K562 (cell line): ENCODE measurements around the gene GARIN5B.

ENCODE experiments used
- CREB1 ChIP-seq, 2 experiments: sonication (generic) in 1 of 2; formaldehyde crosslinking in 1 of 2; IDR thresholded peaks; 2 replicates each; pipeline versions ENCODE4 v1.6.1 to v1.8.0; 2012 to 2022; ENCODE audit warnings: inconsistent platforms in 1 of 2, mild to moderate bottlenecking in 1 of 2, missing genetic modification reagents in 1 of 2, moderate library complexity in 1 of 2
- EZH2 ChIP-seq: IDR thresholded peaks from 2 replicates; pipeline ENCODE4 v1.6.1; 2012; ENCODE audit warnings: low read depth, mild to moderate bottlenecking, inconsistent platforms, low read length, borderline replicate concordance
- ZNF778 ChIP-seq: fragments of 450-650 bp; formaldehyde crosslinking; IDR thresholded peaks from 2 replicates; pipeline ENCODE4 v1.4.0; 2020; ENCODE audit warnings: mild to moderate bottlenecking, moderate library complexity
- TF ChIP-seq, protein P1 (sequence below), 3 experiments: IDR thresholded peaks in 2 of 3; conservative IDR thresholded peaks in 1 of 3; 2 replicates each; pipeline ENCODE4 v1.5.1; 2011 to 2012; ENCODE audit warnings: low read length in 3 of 3, mild to moderate bottlenecking in 3 of 3, control low read depth in 2 of 3, improper control_type of control experiment in 1 of 3, inconsistent platforms in 1 of 3, low read depth in 1 of 3, mixed read lengths in 1 of 3, moderate library complexity in 1 of 3; ENCODE audit not compliant: insufficient read depth in 2 of 3

DNA sequence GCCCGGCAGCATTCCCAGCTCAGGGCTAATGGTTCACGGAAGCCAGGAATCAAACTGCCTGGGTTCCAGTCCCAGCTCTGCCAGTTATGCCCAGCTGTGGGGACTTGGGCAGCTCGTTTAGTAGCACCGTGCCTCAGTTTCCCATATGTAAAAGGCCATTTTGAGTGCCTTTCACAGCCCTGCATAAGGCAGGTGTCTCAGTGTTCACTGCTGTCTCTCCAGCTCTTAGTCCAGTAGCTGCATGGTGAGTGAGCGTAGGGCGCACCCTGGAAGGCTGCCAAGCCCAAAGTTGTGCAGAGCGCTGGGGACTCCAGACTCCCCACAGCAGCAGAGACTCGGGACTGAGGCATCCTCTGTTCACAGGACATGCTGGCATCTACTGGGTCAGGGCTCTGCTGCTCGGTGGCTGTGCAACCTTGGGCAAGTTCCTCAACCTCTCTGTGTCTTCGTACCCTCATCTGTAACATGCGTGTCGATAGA, 28.2 kb upstream of the GARIN5B start:
- TF ChIP-seq, protein P1, sequence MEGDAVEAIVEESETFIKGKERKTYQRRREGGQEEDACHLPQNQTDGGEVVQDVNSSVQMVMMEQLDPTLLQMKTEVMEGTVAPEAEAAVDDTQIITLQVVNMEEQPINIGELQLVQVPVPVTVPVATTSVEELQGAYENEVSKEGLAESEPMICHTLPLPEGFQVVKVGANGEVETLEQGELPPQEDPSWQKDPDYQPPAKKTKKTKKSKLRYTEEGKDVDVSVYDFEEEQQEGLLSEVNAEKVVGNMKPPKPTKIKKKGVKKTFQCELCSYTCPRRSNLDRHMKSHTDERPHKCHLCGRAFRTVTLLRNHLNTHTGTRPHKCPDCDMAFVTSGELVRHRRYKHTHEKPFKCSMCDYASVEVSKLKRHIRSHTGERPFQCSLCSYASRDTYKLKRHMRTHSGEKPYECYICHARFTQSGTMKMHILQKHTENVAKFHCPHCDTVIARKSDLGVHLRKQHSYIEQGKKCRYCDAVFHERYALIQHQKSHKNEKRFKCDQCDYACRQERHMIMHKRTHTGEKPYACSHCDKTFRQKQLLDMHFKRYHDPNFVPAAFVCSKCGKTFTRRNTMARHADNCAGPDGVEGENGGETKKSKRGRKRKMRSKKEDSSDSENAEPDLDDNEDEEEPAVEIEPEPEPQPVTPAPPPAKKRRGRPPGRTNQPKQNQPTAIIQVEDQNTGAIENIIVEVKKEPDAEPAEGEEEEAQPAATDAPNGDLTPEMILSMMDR (IDR thresholded peaks at IDR 0.05 in 2 of 3, conservative IDR thresholded peaks at IDR 0.05 in 1 of 3; ENCODE audit: insufficient read depth in 2 of 3, low read depth in 1 of 3, low read length in 3 of 3) = no peak
- TF ChIP-seq EZH2 (no peak), CREB1 (IDR thresholded peaks at IDR 0.05) (no peak), CREB1 (CRISPR knock-in tag; IDR thresholded peaks at IDR 0.05) (no peak), ZNF778 (CRISPR knock-in tag) (no peak)
